ENCODE data around the gene CTBP2.

The CTBP2 gene

DNA sequence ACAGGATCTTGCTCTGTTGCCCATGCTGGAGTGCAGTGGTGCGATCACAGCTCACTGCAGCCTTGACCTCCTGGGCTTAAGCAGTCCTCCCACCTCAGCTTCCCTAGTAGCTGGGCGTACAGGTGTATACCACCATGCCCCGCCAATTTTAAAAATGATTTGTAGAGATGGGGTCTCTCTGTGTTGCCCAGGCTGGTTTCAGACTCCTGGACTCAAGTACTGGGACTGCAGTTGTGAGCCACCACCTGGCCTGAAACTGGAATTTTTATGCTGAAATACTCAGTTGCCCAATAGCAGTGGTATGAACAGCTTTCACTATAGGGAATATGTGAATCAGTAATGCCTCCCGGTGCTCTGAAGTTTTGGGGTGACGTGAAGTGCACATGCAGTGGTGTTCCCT is 210.8 kb downstream of the CTBP2 start:
- Histone ChIP-seq H4K20me1 (ENCODE audit: low read depth, low read length) (peaks cover 4% of the 10 kb centered on the region), H3K36me3 (ENCODE audit: low read length) (peaks cover 3% of the 10 kb centered on the region; the same call in 1 of the 2 replicates), H3K27ac (ENCODE audit: low read depth, low read length) (no peak overlapping the region), H3K79me2 (ENCODE audit: insufficient read depth, low read length) (peaks cover 77% of the 10 kb centered on the region), H3K4me2 (ENCODE audit: low read depth, low read length, poor library complexity, severe bottlenecking) (no peak overlapping the region), H3F3A (ENCODE audit: insufficient read depth) (peaks cover 3% of the 10 kb centered on the region; the same call in 1 of the 2 replicates), H3K27me3 (ENCODE audit: low read length) (no peaks in the 10 kb centered on the region), H3K9me3 (ENCODE audit: insufficient read depth, low read length) (no peaks in the 10 kb centered on the region), H3K9me2 (replicated peaks; ENCODE audit: insufficient read depth, low read length) (no peaks in the 10 kb centered on the region), H2AFZ (ENCODE audit: low read depth, low read length, severe bottlenecking) (no peak overlapping the region), H3K4me3 (ENCODE audit: insufficient read depth, low read length, poor library complexity, severe bottlenecking) (no peak overlapping the region), H3K9ac (ENCODE audit: low read length) (no peak overlapping the region)
- TF ChIP-seq, protein P1, sequence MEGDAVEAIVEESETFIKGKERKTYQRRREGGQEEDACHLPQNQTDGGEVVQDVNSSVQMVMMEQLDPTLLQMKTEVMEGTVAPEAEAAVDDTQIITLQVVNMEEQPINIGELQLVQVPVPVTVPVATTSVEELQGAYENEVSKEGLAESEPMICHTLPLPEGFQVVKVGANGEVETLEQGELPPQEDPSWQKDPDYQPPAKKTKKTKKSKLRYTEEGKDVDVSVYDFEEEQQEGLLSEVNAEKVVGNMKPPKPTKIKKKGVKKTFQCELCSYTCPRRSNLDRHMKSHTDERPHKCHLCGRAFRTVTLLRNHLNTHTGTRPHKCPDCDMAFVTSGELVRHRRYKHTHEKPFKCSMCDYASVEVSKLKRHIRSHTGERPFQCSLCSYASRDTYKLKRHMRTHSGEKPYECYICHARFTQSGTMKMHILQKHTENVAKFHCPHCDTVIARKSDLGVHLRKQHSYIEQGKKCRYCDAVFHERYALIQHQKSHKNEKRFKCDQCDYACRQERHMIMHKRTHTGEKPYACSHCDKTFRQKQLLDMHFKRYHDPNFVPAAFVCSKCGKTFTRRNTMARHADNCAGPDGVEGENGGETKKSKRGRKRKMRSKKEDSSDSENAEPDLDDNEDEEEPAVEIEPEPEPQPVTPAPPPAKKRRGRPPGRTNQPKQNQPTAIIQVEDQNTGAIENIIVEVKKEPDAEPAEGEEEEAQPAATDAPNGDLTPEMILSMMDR (IDR thresholded peaks at IDR 0.05; ENCODE audit: insufficient read depth, low read length, poor library complexity, severe bottlenecking) = no peak
- TF ChIP-seq EZH2phosphoT487 (conservative IDR thresholded peaks at IDR 0.05; ENCODE audit: low read length) = no peak

DNA sequence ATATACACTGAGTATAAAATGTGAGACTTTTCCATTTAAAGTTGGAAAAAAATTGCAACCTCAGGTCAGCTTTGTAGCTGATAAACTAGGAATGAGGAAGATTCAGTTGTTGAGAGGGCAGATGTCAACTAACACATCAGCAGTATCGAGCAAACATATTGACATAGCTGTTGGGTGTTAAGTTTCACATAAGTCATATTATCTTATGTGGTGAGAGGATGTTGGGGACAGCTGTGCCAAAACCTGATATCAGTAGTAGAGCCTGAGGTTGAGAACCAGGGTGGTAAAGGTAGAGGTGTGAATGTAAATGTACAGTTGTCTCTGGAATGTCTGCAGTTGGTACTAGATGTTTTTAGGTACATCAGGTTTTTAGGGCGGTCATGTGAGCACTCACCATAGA is 213.4 kb downstream of the CTBP2 start:
- Histone ChIP-seq H3K9me3 (ENCODE audit: insufficient read depth, low read length) (no peaks in the 10 kb centered on the region), H3K27me3 (ENCODE audit: low read length) (no peaks in the 10 kb centered on the region), H3K27ac (ENCODE audit: low read depth, low read length) (no peak overlapping the region), H3K4me3 (ENCODE audit: insufficient read depth, low read length, poor library complexity, severe bottlenecking) (no peak overlapping the region), H3K79me2 (ENCODE audit: insufficient read depth, low read length) (peaks cover 85% of the 10 kb centered on the region), H4K20me1 (ENCODE audit: low read depth, low read length) (peaks cover 15% of the 10 kb centered on the region), H2AFZ (ENCODE audit: low read depth, low read length, severe bottlenecking) (no peak overlapping the region), H3K9ac (ENCODE audit: low read length) (no peak overlapping the region), H3K36me3 (ENCODE audit: low read length) (peaks cover 3% of the 10 kb centered on the region; the same call in 1 of the 2 replicates), H3K4me2 (ENCODE audit: low read depth, low read length, poor library complexity, severe bottlenecking) (no peak overlapping the region), H3F3A (ENCODE audit: insufficient read depth) (peaks cover 3% of the 10 kb centered on the region; the same call in 1 of the 2 replicates), H3K9me2 (replicated peaks; ENCODE audit: insufficient read depth, low read length) (no peaks in the 10 kb centered on the region)
- TF ChIP-seq EZH2phosphoT487 (conservative IDR thresholded peaks at IDR 0.05; ENCODE audit: low read length) = no peak
- TF ChIP-seq, protein P1 (IDR thresholded peaks at IDR 0.05; ENCODE audit: insufficient read depth, low read length, poor library complexity, severe bottlenecking) = no peak

- no peak overlapping the region for H3K4me3 ChIP-seq (ENCODE audit: insufficient read depth, low read length, poor library complexity, severe bottlenecking)
- H4K20me1 ChIP-seq (ENCODE audit: low read depth, low read length) = peaks cover 15% of the 10 kb centered on the region
- H3K36me3 ChIP-seq (ENCODE audit: low read length) = peaks cover 3% of the 10 kb centered on the region; the same call in 1 of the 2 replicates
Measured at GRCh38 chr10:124944982-124945381, 215.4 kb downstream of the CTBP2 start.

More at GRCh38 chr10:124944982-124945381, 215.4 kb downstream of the CTBP2 start:
- H3K9me3 ChIP-seq (ENCODE audit: insufficient read depth, low read length) = no peaks in the 10 kb centered on the region
- H3K9me2 ChIP-seq (replicated peaks; ENCODE audit: insufficient read depth, low read length) = no peaks in the 10 kb centered on the region
- H3F3A ChIP-seq (ENCODE audit: insufficient read depth) = no peaks in the 10 kb centered on the region
- no peak overlapping the region for H3K27ac ChIP-seq (ENCODE audit: low read depth, low read length)
- H3K9ac ChIP-seq (ENCODE audit: low read length) = no peak overlapping the region
- H3K4me2 ChIP-seq (ENCODE audit: low read depth, low read length, poor library complexity, severe bottlenecking) = no peak overlapping the region
- H2AFZ ChIP-seq (ENCODE audit: low read depth, low read length, severe bottlenecking) = no peak overlapping the region
- no peaks in the 10 kb centered on the region for H3K27me3 ChIP-seq (ENCODE audit: low read length)
- H3K79me2 ChIP-seq (ENCODE audit: insufficient read depth, low read length) = peaks cover 91% of the 10 kb centered on the region
- no peak for TF ChIP-seq EZH2phosphoT487 (conservative IDR thresholded peaks at IDR 0.05; ENCODE audit: low read length)
- TF ChIP-seq, protein P1 (IDR thresholded peaks at IDR 0.05; ENCODE audit: insufficient read depth, low read length, poor library complexity, severe bottlenecking) = no peak
